VCaP (cell line): ENCODE measurements around the gene MS4A10.

Source experiments
- H3K27ac ChIP-seq: fragments of 450-650 bp; 2 replicates; pipeline ENCODE4 v1.5.1; 2017
- CTCF ChIP-seq: fragments of 450-650 bp; conservative IDR thresholded peaks from 2 replicates; pipeline ENCODE4 v1.5.1; 2017; ENCODE audit warnings: mild to moderate bottlenecking, moderate library complexity

Gene MS4A10

GRCh38 chr11:60790726-60791125, 5.6 kb downstream of the MS4A10 start:
- TF ChIP-seq CTCF, result no peak
- no peak overlapping the region for H3K27ac ChIP-seq

GRCh38 chr11:60791153-60791933, 6.2 kb downstream of the MS4A10 start:
- TF ChIP-seq CTCF, result no peak
- H3K27ac ChIP-seq, result no peak overlapping the region

- H3K27ac ChIP-seq, result no peak overlapping the region
- no peak for TF ChIP-seq CTCF
Observed at GRCh38 chr11:60792521-60792920, 7.4 kb downstream of the MS4A10 start.

GRCh38 chr11:60795291-60795690, 10.2 kb downstream of the MS4A10 start:
- TF ChIP-seq CTCF, result no peak
- no peak overlapping the region for H3K27ac ChIP-seq

- TF ChIP-seq CTCF, result no peak
Observed at GRCh38 chr11:60797846-60798630, 12.9 kb downstream of the MS4A10 start.

GRCh38 chr11:60798631-60799030, 13.5 kb downstream of the MS4A10 start:
- TF ChIP-seq CTCF, result no peak
- no peak overlapping the region for H3K27ac ChIP-seq

More at GRCh38 chr11:60797846-60798630, 12.9 kb downstream of the MS4A10 start:
- no peak overlapping the region for H3K27ac ChIP-seq

- no peak for TF ChIP-seq CTCF
- H3K27ac ChIP-seq, result no peak overlapping the region
Observed at GRCh38 chr11:60801194-60801593, 16.1 kb downstream of the MS4A10 start.
